Epidermal melanocyte (primary cell): ENCODE data around the gene PDE4B.
"Not testable (repeated sequence)": the region's sequence is repeated elsewhere in the genome, so short reads cannot be mapped to it uniquely, and the experiment has no call there.

Experiments
- DNase-seq: peaks from one replicate; pipeline ENCODE4 v3.0.0; 2011; ENCODE audit warnings: low spot score; ENCODE audit not compliant: insufficient read length

PDE4B gene

GRCh38 chr1:66303646-66304045 lies 511.0 kb downstream of the PDE4B start:
- DNase-seq, result no peak

GRCh38 chr1:66304128-66304527 lies 511.4 kb downstream of the PDE4B start:
- no peak for DNase-seq

GRCh38 chr1:66305927-66306326 lies 513.2 kb downstream of the PDE4B start:
- DNase-seq, result no peak

- no peak for DNase-seq
Observed at GRCh38 chr1:66309006-66309741, 516.5 kb downstream of the PDE4B start.

- DNase-seq, result no peak
Observed at GRCh38 chr1:66311092-66311491, 518.4 kb downstream of the PDE4B start.

- no peak for DNase-seq
Observed at GRCh38 chr1:66311628-66312027, 518.9 kb downstream of the PDE4B start.

- DNase-seq, result no peak
Observed at GRCh38 chr1:66312271-66312990, 519.7 kb downstream of the PDE4B start.

- DNase-seq, result no peak
Observed at GRCh38 chr1:66313429-66313828, 520.7 kb downstream of the PDE4B start.

GRCh38 chr1:66315671-66316070 lies 523.0 kb downstream of the PDE4B start:
- no peak for DNase-seq

GRCh38 chr1:66316464-66317247 lies 524.0 kb downstream of the PDE4B start:
- no peak for DNase-seq

GRCh38 chr1:66317248-66317515 lies 524.5 kb downstream of the PDE4B start:
- DNase-seq, result no peak

GRCh38 chr1:66320231-66320630 lies 527.5 kb downstream of the PDE4B start:
- no peak for DNase-seq

- DNase-seq, result not testable (repeated sequence)
Observed at GRCh38 chr1:66322462-66322861, 529.8 kb downstream of the PDE4B start.

- DNase-seq, result no peak
Observed at GRCh38 chr1:66323958-66324625, 531.4 kb downstream of the PDE4B start.

GRCh38 chr1:66325594-66326380 lies 533.1 kb downstream of the PDE4B start:
- no peak for DNase-seq

- DNase-seq, result no peak
Observed at GRCh38 chr1:66326867-66327266, 534.2 kb downstream of the PDE4B start.

GRCh38 chr1:66327588-66327987 lies 534.9 kb downstream of the PDE4B start:
- no peak for DNase-seq

- DNase-seq, result no peak
Observed at GRCh38 chr1:66328896-66329295, 536.2 kb downstream of the PDE4B start.

GRCh38 chr1:66330722-66331141 lies 538.0 kb downstream of the PDE4B start:
- DNase-seq, result no peak

GRCh38 chr1:66331658-66332547 lies 539.2 kb downstream of the PDE4B start:
- peak; percentile 47 for DNase-seq
